ENCODE measurements around the gene OLFML1. TPM values are rescaled to one million over a fixed set of nuclear protein-coding genes. Genes with fewer than 3 reads are reported as not detected.

Gene OLFML1
- total RNA-seq, 1 experiment from 2014 or later, result not detected

DNA sequence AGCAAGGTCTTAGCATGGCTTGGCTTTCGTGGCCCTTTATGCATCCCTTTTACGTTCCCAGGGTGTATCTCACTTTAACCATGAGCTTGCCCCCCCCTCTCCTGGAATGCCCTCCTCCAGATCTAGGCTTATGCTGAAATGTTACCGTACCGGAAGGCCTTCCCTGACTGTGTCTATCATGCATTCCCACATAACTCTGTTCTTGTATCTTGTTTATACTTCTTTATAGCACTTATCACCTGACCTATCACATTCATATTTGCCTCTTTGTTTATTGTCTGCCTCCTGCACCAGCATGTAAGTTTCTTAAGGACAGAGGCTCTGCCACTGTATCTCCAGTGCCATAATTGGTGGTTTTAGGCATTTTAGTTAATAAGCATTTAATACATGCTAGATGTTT, 67.4 kb downstream of the OLFML1 start:
- no peak for DNase-seq (ENCODE audit: unreplicated experiment)
- intact Hi-C loops (cut with micrococcal nuclease), result no loop called here
- no peak overlapping the region for H3K4me3 Mint-ChIP-seq (ENCODE audit: unreplicated experiment)
- H3K9me3 Mint-ChIP-seq (ENCODE audit: unreplicated experiment), result no peaks in the 10 kb centered on the region
- H3K27me3 Mint-ChIP-seq (ENCODE audit: insufficient read depth, unreplicated experiment), result no peaks in the 10 kb centered on the region
- POLR2A ChIA-PET, result interaction anchor here (0.7 to 1.2 kb wide), 2 partner anchors 8 to 35 kb away, joined by 3 read pairs; no protein-coding TSS in a partner anchor
- CTCF ChIA-PET, result interaction anchor here (1.0 to 1.6 kb wide), 7 partner anchors 17 to 455 kb away, joined by 3 to 13 read pairs (median 5); no protein-coding TSS in a partner anchor
- TF ChIP-seq, protein P1, sequence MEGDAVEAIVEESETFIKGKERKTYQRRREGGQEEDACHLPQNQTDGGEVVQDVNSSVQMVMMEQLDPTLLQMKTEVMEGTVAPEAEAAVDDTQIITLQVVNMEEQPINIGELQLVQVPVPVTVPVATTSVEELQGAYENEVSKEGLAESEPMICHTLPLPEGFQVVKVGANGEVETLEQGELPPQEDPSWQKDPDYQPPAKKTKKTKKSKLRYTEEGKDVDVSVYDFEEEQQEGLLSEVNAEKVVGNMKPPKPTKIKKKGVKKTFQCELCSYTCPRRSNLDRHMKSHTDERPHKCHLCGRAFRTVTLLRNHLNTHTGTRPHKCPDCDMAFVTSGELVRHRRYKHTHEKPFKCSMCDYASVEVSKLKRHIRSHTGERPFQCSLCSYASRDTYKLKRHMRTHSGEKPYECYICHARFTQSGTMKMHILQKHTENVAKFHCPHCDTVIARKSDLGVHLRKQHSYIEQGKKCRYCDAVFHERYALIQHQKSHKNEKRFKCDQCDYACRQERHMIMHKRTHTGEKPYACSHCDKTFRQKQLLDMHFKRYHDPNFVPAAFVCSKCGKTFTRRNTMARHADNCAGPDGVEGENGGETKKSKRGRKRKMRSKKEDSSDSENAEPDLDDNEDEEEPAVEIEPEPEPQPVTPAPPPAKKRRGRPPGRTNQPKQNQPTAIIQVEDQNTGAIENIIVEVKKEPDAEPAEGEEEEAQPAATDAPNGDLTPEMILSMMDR (IDR thresholded peaks at IDR 0.05; ENCODE audit: unreplicated experiment), result no peak
- H3K27ac Mint-ChIP-seq (ENCODE audit: low read depth, unreplicated experiment), result no peak overlapping the region
- H3K36me3 Mint-ChIP-seq (ENCODE audit: insufficient read depth, unreplicated experiment), result no peaks in the 10 kb centered on the region
- peaks cover 18% of the 10 kb centered on the region for H3K4me1 Mint-ChIP-seq (ENCODE audit: insufficient read depth, unreplicated experiment)
- no TSS peak for BruUV-seq (replicated peaks)

DNA sequence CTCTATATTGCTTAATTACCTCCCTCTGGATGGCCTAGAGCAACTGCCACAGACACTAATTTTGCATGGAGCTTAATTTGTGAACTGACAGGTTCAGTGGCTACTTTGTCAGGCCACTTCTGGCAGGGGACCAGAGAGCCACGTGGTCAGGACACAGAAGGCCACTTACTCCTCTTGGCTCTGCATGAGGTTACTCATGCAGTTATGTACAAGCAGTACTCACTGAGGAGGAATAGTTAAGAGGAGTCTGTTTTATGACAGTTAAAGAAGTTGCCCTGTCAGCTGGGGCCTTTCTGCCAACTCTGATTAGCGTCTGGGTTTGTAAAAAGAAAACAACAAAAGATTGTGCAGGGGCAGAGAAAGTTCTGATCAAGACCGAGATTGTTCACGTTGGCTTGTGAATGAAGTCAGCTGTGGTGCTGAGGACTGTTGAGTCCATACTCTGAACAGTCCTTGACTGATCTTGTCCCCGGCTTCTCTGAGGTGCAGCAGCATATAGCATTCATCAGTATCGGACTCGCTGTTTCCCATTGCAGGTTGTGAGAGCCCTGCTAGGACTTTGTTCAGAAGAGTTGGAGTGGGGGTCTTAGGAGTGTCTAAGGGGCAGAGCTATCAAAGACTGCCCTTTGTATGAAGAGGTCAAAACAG, 69.9 kb downstream of the OLFML1 start:
- peaks cover 18% of the 10 kb centered on the region for H3K4me1 Mint-ChIP-seq (ENCODE audit: insufficient read depth, unreplicated experiment)
- ChIA-PET POLR2A (no interaction called here), CTCF (interaction anchor here (0.5 to 1.5 kb wide), 9 partner anchors 13 to 113 kb away, joined by 3 to 8 read pairs (median 3); partner anchors contain the start of gene PPFIBP2)
- TF ChIP-seq, protein P1 (IDR thresholded peaks at IDR 0.05; ENCODE audit: unreplicated experiment), result no peak
- intact Hi-C loops (cut with micrococcal nuclease), result no loop called here
- no peaks in the 10 kb centered on the region for H3K36me3 Mint-ChIP-seq (ENCODE audit: insufficient read depth, unreplicated experiment)
- DNase-seq (ENCODE audit: unreplicated experiment), result no peak
- H3K27me3 Mint-ChIP-seq (ENCODE audit: insufficient read depth, unreplicated experiment), result no peaks in the 10 kb centered on the region
- BruUV-seq (replicated peaks), result no TSS peak
- no peak overlapping the region for H3K27ac Mint-ChIP-seq (ENCODE audit: low read depth, unreplicated experiment)
- no peaks in the 10 kb centered on the region for H3K9me3 Mint-ChIP-seq (ENCODE audit: unreplicated experiment)
- H3K4me3 Mint-ChIP-seq (ENCODE audit: unreplicated experiment), result no peak overlapping the region

DNA sequence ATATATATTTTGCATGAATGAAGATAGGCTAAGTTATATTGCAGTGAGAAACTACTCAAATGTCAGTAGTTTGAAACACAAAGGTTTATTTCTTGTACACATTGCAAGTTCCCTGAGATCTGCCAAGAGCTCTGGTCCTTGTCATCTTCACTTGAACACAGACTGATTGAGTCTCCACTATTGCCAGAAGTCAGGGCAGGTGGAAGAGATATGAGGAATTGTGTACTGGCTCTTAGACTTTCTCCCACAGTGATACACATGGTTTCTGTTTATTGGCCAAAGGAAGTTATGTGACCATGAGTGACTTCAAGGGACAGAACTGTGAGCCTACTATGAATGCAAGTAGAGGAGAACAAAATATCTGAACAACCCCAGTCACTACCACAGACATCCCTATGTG, 72.7 kb downstream of the OLFML1 start:
- ChIA-PET POLR2A (no interaction called here), CTCF (interaction anchor here (0.5 to 7.1 kb wide), 3 partner anchors 12 to 803 kb away, joined by 4 to 57 read pairs (median 4); no protein-coding TSS in a partner anchor)
- TF ChIP-seq, protein P1 (IDR thresholded peaks at IDR 0.05; ENCODE audit: unreplicated experiment), result no peak
- no peaks in the 10 kb centered on the region for H3K9me3 Mint-ChIP-seq (ENCODE audit: unreplicated experiment)
- no peak overlapping the region for H3K27ac Mint-ChIP-seq (ENCODE audit: low read depth, unreplicated experiment)
- peaks cover 5% of the 10 kb centered on the region for H3K4me1 Mint-ChIP-seq (ENCODE audit: insufficient read depth, unreplicated experiment)
- no peaks in the 10 kb centered on the region for H3K27me3 Mint-ChIP-seq (ENCODE audit: insufficient read depth, unreplicated experiment)
- no peaks in the 10 kb centered on the region for H3K36me3 Mint-ChIP-seq (ENCODE audit: insufficient read depth, unreplicated experiment)
- intact Hi-C loops (cut with micrococcal nuclease), result no loop called here
- BruUV-seq (replicated peaks), result no TSS peak
- DNase-seq (ENCODE audit: unreplicated experiment), result no peak
- no peak overlapping the region for H3K4me3 Mint-ChIP-seq (ENCODE audit: unreplicated experiment)

DNA sequence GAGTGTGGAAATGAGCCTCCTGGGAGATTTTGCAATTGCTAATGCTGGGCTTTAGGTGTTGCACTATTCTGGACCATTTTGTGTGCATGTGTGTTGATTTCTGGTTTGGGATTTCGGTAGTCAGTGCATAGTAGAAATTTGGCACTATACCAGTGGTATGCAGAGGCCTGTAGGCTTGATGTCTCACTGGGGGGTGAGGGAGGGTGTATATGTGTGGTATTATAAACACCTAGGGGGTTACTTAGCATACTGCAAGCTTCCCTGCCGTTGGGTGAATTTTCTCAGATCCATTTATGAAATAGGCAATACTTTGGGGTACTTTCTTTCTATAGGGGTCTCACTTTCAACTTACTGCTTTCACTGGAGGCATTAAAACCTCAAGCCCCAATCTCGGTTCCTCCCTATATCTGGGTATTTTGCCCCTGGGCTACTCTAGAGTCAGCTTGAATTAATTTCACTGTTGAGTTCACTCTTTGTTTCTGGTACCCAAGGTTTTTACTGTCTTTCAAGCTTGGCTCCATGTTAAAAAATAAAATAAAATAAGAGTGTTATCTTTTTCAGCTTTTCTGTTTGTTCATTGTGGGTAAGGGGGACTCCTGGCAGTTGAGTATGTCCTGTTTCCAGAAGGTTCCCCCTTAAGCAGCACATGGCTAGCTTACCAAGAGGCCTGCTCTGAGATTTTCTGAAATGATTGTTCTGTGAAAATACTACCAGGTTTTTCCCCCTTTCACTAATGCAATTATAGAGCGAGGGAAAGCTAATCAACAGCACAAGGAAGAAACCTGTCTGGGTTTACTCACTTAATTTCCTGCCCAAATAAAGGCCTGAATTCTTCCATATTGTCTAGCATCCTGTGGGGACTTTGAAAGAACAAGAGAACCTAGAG, 74.3 kb downstream of the OLFML1 start:
- Mint-ChIP-seq H3K27me3 (ENCODE audit: insufficient read depth, unreplicated experiment) (no peaks in the 10 kb centered on the region), H3K4me3 (ENCODE audit: unreplicated experiment) (no peak overlapping the region), H3K27ac (ENCODE audit: low read depth, unreplicated experiment) (no peak overlapping the region), H3K9me3 (ENCODE audit: unreplicated experiment) (no peaks in the 10 kb centered on the region), H3K36me3 (ENCODE audit: insufficient read depth, unreplicated experiment) (no peaks in the 10 kb centered on the region), H3K4me1 (ENCODE audit: insufficient read depth, unreplicated experiment) (peaks cover 5% of the 10 kb centered on the region)
- ChIA-PET CTCF (interaction anchor here (0.7 to 7.1 kb wide), 5 partner anchors 11 to 460 kb away, joined by 5 to 57 read pairs (median 9); partner anchors contain the start of gene PPFIBP2), POLR2A (interaction anchor here (1.4 kb wide), 1 partner anchor 41 kb away, joined by 3 read pairs; no protein-coding TSS in a partner anchor)
- no TSS peak for BruUV-seq (replicated peaks)
- TF ChIP-seq, protein P1 (IDR thresholded peaks at IDR 0.05; ENCODE audit: unreplicated experiment), result no peak
- no peak for DNase-seq (ENCODE audit: unreplicated experiment)
- intact Hi-C loops (cut with micrococcal nuclease), result no loop called here
